ENCODE results near the gene ATXN7L1.
"Not testable (repeated sequence)": the region's sequence is repeated elsewhere in the genome, so short reads cannot be mapped to it uniquely, and the experiment has no call there.

ATXN7L1 gene

GRCh38 chr7:105800442-105800841 lies 76.0 kb downstream of the ATXN7L1 start:
- DNase-seq = no peak

- no peak for DNase-seq
Measured at GRCh38 chr7:105799677-105800076, 76.7 kb downstream of the ATXN7L1 start.

- no peak for DNase-seq
Measured at GRCh38 chr7:105799006-105799405, 77.4 kb downstream of the ATXN7L1 start.

DNA sequence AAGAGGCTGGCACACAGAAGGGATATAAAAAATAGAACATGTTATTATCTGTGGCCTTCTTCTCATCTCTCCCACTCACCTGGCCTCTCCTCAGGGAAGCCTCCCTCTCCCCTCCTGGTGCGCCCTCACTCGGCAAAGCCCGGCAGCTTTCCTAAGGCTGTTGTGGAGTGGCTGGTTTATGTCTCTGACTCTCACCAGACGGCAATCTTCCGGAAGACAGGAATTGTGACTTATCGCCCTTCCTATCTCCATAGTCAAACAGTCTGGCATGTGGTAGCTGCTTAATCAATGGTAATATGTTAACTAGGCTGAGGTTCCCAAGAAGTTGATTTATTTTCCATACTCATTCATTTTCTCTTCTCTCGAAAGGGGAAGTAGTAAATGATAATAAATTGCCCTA lies 78.7 kb downstream of the ATXN7L1 start:
- DNase-seq = no peak

- no peak for DNase-seq
Measured at GRCh38 chr7:105796365-105796764, 80.0 kb downstream of the ATXN7L1 start.

- DNase-seq = no peak
Measured at GRCh38 chr7:105794741-105795729, 81.4 kb downstream of the ATXN7L1 start.

- no peak for DNase-seq
Measured at GRCh38 chr7:105792488-105793370, 83.7 kb downstream of the ATXN7L1 start.

DNA sequence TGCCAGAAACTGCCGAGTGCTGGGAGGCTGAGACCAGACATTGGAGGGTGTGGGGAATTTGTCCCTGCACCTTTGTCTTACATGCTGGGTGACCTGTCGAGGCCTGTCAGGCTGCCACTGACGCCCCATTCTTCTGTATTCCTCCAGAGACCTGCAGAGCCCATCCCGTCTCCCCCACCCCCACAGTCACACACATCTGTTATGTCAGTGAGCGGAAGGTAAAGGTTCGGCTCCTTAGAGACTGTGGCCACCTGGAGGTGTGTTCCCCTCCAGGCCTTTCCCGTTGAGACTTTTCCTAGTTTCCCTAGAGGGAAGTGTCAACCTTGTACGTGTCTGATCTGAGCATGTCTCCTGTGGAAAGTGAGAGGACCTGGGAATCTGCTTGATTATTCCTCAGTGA lies 84.5 kb downstream of the ATXN7L1 start:
- no peak for DNase-seq

- DNase-seq = no peak
Measured at GRCh38 chr7:105790996-105791395, 85.4 kb downstream of the ATXN7L1 start.

DNA sequence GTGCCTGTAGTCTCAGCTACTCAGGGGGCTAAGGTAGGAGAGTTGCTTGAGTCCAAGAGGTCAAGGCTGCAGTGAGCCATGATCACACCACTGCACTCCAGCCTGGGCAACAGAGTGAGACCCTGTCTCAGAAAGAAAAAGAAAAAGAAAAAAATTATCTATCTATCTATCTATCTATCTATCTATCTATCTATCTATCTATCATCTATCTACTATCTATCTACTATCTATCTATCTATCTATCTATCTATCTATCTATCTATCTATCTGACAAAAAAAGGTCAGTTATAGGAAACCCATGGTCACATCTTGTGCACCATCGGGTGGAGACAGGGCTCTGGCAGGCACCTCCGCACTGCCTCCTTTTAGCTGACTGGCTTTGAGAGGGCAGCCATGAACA lies 85.9 kb downstream of the ATXN7L1 start:
- not testable (repeated sequence) for DNase-seq

GRCh38 chr7:105788816-105789349 lies 87.5 kb downstream of the ATXN7L1 start:
- DNase-seq = no peak

DNA sequence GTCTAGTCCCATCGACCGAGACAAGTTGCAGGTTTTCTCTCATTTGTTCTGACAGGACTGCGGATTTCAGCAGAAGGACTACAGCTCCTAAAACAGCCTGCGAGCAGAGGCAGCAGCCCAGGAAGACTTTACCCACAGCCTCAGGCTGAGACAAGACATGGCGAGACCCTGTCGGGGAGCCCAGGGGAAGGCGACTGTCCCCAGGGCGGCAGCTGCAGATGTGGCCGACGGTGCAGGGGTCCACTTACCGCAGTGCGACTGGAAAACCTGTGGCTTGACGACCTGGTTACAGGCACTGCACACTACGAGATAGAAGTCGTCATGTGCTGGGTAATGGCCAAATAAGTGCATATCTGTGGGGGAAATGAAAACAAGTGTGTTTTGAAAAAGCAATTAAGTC lies 88.0 kb downstream of the ATXN7L1 start:
- DNase-seq = no peak

DNA sequence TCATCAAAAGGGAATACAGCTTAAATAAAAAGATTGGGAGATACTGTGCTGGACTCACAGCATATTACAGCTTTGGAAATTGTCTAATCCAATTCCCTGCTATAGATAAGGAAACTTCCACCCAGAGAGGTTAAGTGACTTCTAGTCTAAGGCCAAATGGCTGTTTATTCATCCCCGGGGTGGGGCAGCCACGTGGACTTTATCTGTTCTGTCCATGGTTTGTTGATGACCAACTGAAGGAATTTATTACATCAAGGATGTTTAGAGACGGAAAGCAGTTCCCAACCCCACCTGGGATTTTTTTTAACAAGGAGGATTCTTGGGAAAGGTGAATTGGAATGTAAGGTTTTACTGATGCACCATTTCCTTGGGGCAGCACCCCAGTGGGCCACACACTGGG lies 88.6 kb downstream of the ATXN7L1 start:
- no peak for DNase-seq

DNA sequence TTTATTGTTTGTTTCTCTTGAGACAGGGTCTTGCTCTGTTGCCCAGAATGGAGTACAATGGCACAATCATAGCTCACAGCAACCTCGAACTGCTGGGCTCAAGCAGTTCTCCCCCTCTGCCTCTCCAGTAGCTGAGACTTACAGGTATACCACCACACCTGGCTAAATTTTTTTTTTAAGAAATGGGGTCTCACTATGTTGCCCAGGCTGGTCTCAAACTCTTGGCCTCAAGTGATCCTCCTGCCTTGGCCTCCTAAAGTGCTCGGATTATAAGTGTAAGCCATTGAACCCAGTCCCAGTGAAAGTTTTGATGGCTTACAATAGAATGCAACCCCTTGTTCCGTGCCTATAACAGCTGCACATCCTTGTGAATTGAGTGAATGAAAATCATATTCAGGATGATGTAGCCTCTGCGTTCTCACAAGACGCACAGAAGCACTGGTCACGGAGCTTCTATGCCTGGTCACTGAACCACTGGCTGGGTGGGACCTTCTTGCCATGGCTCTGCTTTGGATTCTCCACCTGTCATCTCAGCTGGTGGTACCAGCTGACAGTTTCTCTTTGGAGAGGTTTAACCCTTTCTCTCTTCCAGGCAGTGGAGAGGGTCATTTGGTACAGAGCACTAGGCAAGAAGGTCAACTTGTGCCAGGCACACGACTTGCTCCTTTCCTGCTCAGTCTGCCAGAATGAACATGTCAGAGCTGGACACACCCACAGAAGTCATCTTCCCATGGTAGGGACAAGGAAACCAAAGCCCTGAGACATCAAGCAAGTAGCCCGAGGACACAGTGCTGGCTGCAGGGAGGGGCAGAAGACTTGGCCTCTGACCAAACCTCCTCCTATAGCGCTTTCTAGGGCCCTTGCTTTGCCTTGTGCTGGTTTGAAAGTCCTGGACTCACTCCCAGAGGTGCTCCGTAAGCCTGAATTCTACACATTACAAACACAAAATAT lies 89.6 kb downstream of the ATXN7L1 start:
- DNase-seq = no peak

DNA sequence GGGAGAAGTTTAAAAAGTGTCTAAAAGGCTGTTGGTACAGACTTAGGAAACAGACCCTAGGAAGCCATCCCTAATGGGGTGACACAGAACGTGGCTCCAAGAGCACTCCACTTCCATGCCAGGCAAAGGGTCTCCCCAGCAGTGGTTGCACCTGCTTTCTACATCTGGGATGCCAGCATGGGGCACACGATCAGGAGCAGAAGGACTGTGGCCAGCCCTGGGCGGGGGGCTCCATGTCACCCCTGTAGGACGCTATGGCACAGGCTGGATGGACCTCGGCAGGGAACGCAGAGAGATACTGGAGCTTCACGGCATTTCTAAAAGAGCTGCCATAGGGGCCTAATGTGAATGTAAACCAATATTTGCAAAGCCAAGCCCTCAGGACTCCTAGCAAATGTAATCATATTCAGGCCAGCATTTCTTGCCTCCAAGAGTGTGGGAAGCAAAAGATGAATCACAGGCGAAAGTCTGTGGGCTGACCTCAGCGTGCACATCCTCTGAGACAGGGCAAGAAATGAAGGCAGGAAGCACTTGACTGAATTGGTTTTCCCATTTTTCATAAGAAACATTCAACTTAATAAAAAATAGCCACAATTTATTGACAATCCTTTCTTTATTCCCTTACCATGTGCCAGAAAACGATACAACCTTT lies 93.9 kb downstream of the ATXN7L1 start:
- no peak for DNase-seq

GRCh38 chr7:105779856-105780780 lies 96.3 kb downstream of the ATXN7L1 start:
- no peak for DNase-seq

- no peak for DNase-seq
Measured at GRCh38 chr7:105778956-105779355, 97.4 kb downstream of the ATXN7L1 start.

GRCh38 chr7:105776986-105777910 lies 99.2 kb downstream of the ATXN7L1 start:
- no peak for DNase-seq

- no peak for DNase-seq
Measured at GRCh38 chr7:105776068-105776790, 100.2 kb downstream of the ATXN7L1 start.

Measured in NCI-H1092 (cell line).